B cell (primary cell): ENCODE measurements around the gene SREBF1. TPM values are rescaled to one million over a fixed set of nuclear protein-coding genes. Genes with fewer than 3 reads are reported as not detected.

Source experiments
- ATAC-seq: fragments of 200-7000 bp; cut with Tn5 transposase; one replicate; pipeline ENCODE4 v1.10.0; 2021; ENCODE audit warnings: low read depth, mild to moderate bottlenecking, moderate number of reproducible peaks, moderate library complexity
- CTCF ChIA-PET: fragments of 350-600 bp; sonication (Branson Sonifier 250); formaldehyde crosslinking; loops from one replicate; lab custom pipeline; 2021; ENCODE audit warnings: antibody characterized with exemption, inconsistent platforms; lab: Charles Lee
- POLR2A ChIA-PET: fragments of 350-600 bp; sonication (Branson Sonifier 250); formaldehyde crosslinking; loops from one replicate; lab custom pipeline; 2021; ENCODE audit warnings: antibody characterized with exemption; lab: Charles Lee
- DNase-seq: peaks from one replicate; pipeline ENCODE4 v3.0.0; 2013
- H2AFZ ChIP-seq: 2 replicates; pipeline ENCODE4 v1.6.1; 2012; ENCODE audit warnings: mild to moderate bottlenecking, low read depth, low read length; ENCODE audit not compliant: insufficient read depth, poor library complexity, severe bottlenecking
- H3K27ac ChIP-seq, 2 donors: 1 replicate in 1 of 2; 2 replicates in 1 of 2; pipeline ENCODE4 v1.5.1; 2012 to 2013; ENCODE audit warnings: low read length in 2 of 2, mild to moderate bottlenecking in 2 of 2, moderate library complexity in 1 of 2
- H3K27me3 ChIP-seq, 4 experiments: fragments of 200-600 bp in 1 of 4; sonication (generic) in 1 of 4; replicated peaks in 1 of 4; 1 replicate in 2 of 4; 2 replicates in 2 of 4; pipeline versions ENCODE4 v1.6.1 to v1.7.0; 2013 to 2016; ENCODE audit warnings: low read length in 3 of 4, mild to moderate bottlenecking in 2 of 4, mixed read lengths in 1 of 4, moderate library complexity in 1 of 4; ENCODE audit not compliant: insufficient read depth in 4 of 4, control insufficient read depth in 3 of 4; ENCODE audit errors: control extremely low read depth in 1 of 4
- H3K36me3 ChIP-seq, 2 experiments: replicated peaks in 1 of 2; 1 replicate in 1 of 2; 2 replicates in 1 of 2; pipeline versions ENCODE4 v1.6.1 to v1.7.1; 2013; ENCODE audit warnings: low read length in 1 of 2; ENCODE audit not compliant: insufficient read depth in 2 of 2, control insufficient read depth in 1 of 2; ENCODE audit errors: control extremely low read depth in 1 of 2, extremely low read depth in 1 of 2
- H3K4me1 ChIP-seq, 2 donors: fragments of 200-600 bp in 1 of 2; sonication (generic) in 1 of 2; 1 replicate in 1 of 2; 2 replicates in 1 of 2; pipeline versions ENCODE4 v1.5.1 to v1.6.1; 2013 to 2017; ENCODE audit warnings: low read length in 2 of 2; ENCODE audit not compliant: control insufficient read depth in 2 of 2, insufficient read depth in 2 of 2
- H3K4me2 ChIP-seq: replicated peaks from 2 replicates; pipeline ENCODE3; 2012; ENCODE audit warnings: mild to moderate bottlenecking, low read depth, low read length; ENCODE audit not compliant: poor library complexity, severe bottlenecking
- H3K4me3 ChIP-seq, 5 experiments: fragments of 200-600 bp in 1 of 5; sonication (generic) in 1 of 5; 1 replicate in 3 of 5; 2 replicates in 2 of 5; pipeline versions ENCODE4 v1.5.1 to v1.7.0; 2011 to 2016; ENCODE audit warnings: low read length in 4 of 5, mild to moderate bottlenecking in 4 of 5, low read depth in 2 of 5, control low read depth in 1 of 5, moderate library complexity in 1 of 5; ENCODE audit not compliant: insufficient read depth in 1 of 5; ENCODE audit errors: control extremely low read depth in 1 of 5, extremely low read depth in 1 of 5
- H3K79me2 ChIP-seq: fragments of 200-600 bp; sonication (generic); one replicate; pipeline ENCODE4 v1.6.0; 2016; ENCODE audit warnings: low read length; ENCODE audit not compliant: control insufficient read depth, insufficient read depth
- H3K9ac ChIP-seq: fragments of 200-600 bp; sonication (generic); 2 replicates; pipeline ENCODE4 v1.6.1; 2017; ENCODE audit warnings: mild to moderate bottlenecking, low read length, moderate library complexity
- H3K9me3 ChIP-seq, 3 donors: one replicate each; pipeline versions ENCODE4 v1.6.1 to v1.7.1; 2013; ENCODE audit warnings: low read length in 2 of 3; ENCODE audit not compliant: control insufficient read depth in 2 of 3, insufficient read depth in 1 of 3; ENCODE audit errors: control extremely low read depth in 1 of 3
- H4K20me1 ChIP-seq: 2 replicates; pipeline ENCODE4 v1.6.0; 2012; ENCODE audit warnings: mild to moderate bottlenecking, low read length; ENCODE audit not compliant: insufficient read depth, control insufficient read depth, poor library complexity, severe bottlenecking
- H3K27ac Mint-ChIP-seq: one replicate; pipeline ENCODE4 v1.8.0; 2021; ENCODE audit warnings: mixed read lengths
- H3K27me3 Mint-ChIP-seq: one replicate; pipeline ENCODE4 v1.8.0; 2021; ENCODE audit warnings: mixed read lengths
- H3K4me1 Mint-ChIP-seq: one replicate; pipeline ENCODE4 v1.8.0; 2021; ENCODE audit warnings: mixed read lengths
- H3K4me3 Mint-ChIP-seq: one replicate; pipeline ENCODE4 v1.8.0; 2021; ENCODE audit warnings: mixed read lengths
- H3K9me3 Mint-ChIP-seq: one replicate; pipeline ENCODE4 v1.8.0; 2022; ENCODE audit warnings: mixed read lengths; ENCODE audit not compliant: insufficient read depth
- EZH2 ChIP-seq: IDR thresholded peaks from 2 replicates; pipeline ENCODE4 v1.6.1; 2012; ENCODE audit warnings: borderline replicate concordance, low read depth, mild to moderate bottlenecking, moderate library complexity, low read length; ENCODE audit not compliant: insufficient read depth, poor library complexity, severe bottlenecking
- WGBS: methylation state at CpG from one replicate; pipeline ENCODE4 v1.1.5; 2013; ENCODE audit warnings: missing lambda C conversion rate; ENCODE audit not compliant: insufficient coverage; 5-methylcytosine and 5-hydroxymethylcytosine counted together
- intact Hi-C: fragments of 100-400 bp; cut with micrococcal nuclease; formaldehyde crosslinking; loops from one replicate; pipeline ENCODE4 v1.10.0; 2022
- polyA plus RNA-seq: library from polyadenylated mRNA; depleted of rRNA; stranded (reverse); fragments of >200 nt; gene quantifications from 2 replicates; pipeline ENCODE4 v1.2.3, GENCODE V29; 2012
- total RNA-seq, 2 donors: library from RNA; stranded (reverse); fragments of 120-200 nt in 1 of 2; gene quantifications; 1 replicate in 1 of 2; 2 replicates in 1 of 2; pipeline versions ENCODE4 v1.2.3 to v1.2.4, GENCODE V29; 2013 to 2022
- TF ChIP-seq, protein P1 (sequence below): fragments of 200-600 bp; IDR thresholded peaks from one replicate; pipeline ENCODE4 v1.8.0; 2022; ENCODE audit warnings: antibody characterized with exemption, mild to moderate bottlenecking

The SREBF1 gene
- total and polyA plus RNA-seq, 2 donors (not counting 1 experiment from before 2014, with no cell fraction given): 21.6 to 34.9 TPM

DNA sequence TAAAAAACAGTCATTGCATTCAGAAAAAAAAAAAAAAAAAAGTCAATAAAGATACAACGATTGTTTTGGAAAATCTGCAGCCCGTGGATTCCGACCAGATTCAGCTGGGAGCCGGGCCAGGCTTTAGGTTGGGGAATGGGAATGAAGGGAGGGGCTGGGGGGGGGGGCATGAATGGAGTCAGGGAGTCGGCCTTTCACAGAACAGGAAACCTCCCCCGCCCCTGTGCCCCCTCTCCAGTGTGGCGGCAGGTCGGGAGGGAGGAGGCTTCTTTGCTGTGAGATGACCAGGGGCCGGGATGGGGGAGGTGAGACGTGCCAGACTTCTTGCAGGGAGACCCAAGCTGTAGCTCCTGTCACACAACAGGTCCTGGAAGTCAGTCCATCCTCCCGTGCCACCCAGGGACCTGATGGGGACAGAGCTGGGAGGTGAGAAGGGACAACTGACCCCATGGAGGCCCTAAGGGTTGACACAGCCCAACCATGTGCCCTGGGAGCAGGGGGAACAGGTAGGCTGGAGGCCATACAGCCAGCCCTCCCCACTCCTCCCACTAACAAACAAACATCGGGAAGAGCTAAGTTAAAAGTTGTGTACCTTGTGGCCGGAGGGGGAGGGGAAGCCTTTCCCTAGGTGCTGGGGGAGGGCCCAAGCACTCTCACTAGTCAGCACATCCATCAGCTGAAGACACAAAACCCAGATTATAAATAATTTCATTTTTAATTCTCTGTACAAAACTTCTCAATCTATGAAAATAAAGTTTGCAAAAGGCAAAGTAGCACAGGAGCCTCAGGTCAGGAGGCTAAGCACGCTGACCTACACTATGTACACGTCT, 25.2 kb downstream of the SREBF1 start:
- Histone ChIP-seq H2AFZ (no peak overlapping the region), H3K27ac (no peak overlapping the region), H3K36me3 (peaks cover 0 to 21% of the 10 kb centered on the region in 2 experiments), H3K4me1 (peaks cover 0 to 9% of the 10 kb centered on the region in 2 donors), H3K9me3 (no peaks in the 10 kb centered on the region), H3K27me3 (no peaks in the 10 kb centered on the region), H4K20me1 (peaks cover 14% of the 10 kb centered on the region), H3K79me2 (no peaks in the 10 kb centered on the region), H3K4me2 (no peak overlapping the region), H3K4me3 (no peak overlapping the region), H3K9ac (no peak overlapping the region)
- peaks cover 7% of the 10 kb centered on the region for H3K4me1 Mint-ChIP-seq
- intact Hi-C loops: loop anchor here (1.0 kb wide), 2 partner anchors 25 to 49 kb away; partner anchors contain the start of gene SREBF1
- H3K27me3 Mint-ChIP-seq: no peaks in the 10 kb centered on the region
- ATAC-seq (no peak), DNase-seq (peak; percentile 30)
- TF ChIP-seq, protein P1, sequence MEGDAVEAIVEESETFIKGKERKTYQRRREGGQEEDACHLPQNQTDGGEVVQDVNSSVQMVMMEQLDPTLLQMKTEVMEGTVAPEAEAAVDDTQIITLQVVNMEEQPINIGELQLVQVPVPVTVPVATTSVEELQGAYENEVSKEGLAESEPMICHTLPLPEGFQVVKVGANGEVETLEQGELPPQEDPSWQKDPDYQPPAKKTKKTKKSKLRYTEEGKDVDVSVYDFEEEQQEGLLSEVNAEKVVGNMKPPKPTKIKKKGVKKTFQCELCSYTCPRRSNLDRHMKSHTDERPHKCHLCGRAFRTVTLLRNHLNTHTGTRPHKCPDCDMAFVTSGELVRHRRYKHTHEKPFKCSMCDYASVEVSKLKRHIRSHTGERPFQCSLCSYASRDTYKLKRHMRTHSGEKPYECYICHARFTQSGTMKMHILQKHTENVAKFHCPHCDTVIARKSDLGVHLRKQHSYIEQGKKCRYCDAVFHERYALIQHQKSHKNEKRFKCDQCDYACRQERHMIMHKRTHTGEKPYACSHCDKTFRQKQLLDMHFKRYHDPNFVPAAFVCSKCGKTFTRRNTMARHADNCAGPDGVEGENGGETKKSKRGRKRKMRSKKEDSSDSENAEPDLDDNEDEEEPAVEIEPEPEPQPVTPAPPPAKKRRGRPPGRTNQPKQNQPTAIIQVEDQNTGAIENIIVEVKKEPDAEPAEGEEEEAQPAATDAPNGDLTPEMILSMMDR: no peak
- no peak for TF ChIP-seq EZH2
- no peaks in the 10 kb centered on the region for H3K9me3 Mint-ChIP-seq
- 88% methylated on average over 10 of the region's 15 CpGs for WGBS
- no peak overlapping the region for H3K4me3 Mint-ChIP-seq
- POLR2A ChIA-PET: interaction anchor here (1.1 kb wide), 1 partner anchor 25 kb away, joined by 4 read pairs; the partner anchor contains the start of gene SREBF1
- no peak overlapping the region for H3K27ac Mint-ChIP-seq
- CTCF ChIA-PET: interaction anchor here (0.6 to 6.4 kb wide), 27 partner anchors 10 to 224 kb away, joined by 3 to 109 read pairs (median 8); partner anchors contain the start of genes RAI1 and SREBF1

DNA sequence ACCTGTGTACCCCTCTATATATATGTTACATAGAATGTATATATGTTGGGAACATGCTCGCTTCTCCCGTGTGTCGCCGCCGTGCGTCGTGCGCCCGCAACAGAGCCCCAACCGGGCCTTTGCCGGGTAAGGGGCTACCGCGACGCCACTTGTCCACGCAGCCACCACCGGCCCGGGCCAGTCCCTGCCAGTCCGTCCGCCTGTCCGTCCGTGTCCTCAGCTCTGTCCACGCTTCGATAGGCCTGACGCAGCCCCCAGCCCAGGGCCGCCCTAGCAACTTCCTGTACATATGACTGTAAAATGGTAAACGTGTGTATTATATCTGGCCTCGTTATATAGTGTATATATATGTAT, 25.9 kb downstream of the SREBF1 start:
- peaks cover 14% of the 10 kb centered on the region for H4K20me1 ChIP-seq
- POLR2A ChIA-PET: no interaction called here
- intact Hi-C loops: no loop called here

More for the DNA sequence above, 25.9 kb downstream of the SREBF1 start:
- ATAC-seq (no peak), DNase-seq (no peak)
- H3K4me1 Mint-ChIP-seq: peaks cover 7% of the 10 kb centered on the region
- Histone ChIP-seq H3K4me1 (peaks cover 0 to 9% of the 10 kb centered on the region in 2 donors), H3K27me3 (no peaks in the 10 kb centered on the region), H3K4me2 (no peak overlapping the region), H3K4me3 (no peak overlapping the region), H3K27ac (no peak overlapping the region), H3K36me3 (peaks cover 0 to 18% of the 10 kb centered on the region in 2 experiments), H3K9ac (no peak overlapping the region), H3K79me2 (no peaks in the 10 kb centered on the region), H3K9me3 (no peaks in the 10 kb centered on the region), H2AFZ (no peak overlapping the region)
- no peaks in the 10 kb centered on the region for H3K9me3 Mint-ChIP-seq
- TF ChIP-seq, protein P1: no peak
- no peak for TF ChIP-seq EZH2
- H3K27ac Mint-ChIP-seq: no peak overlapping the region
- WGBS: over 99% methylated on average over 18 of the region's 27 CpGs
- H3K27me3 Mint-ChIP-seq: no peaks in the 10 kb centered on the region
- CTCF ChIA-PET: interaction anchor here (0.6 to 6.4 kb wide), 16 partner anchors 10 to 222 kb away, joined by 3 to 109 read pairs (median 13); partner anchors contain the start of gene RAI1
- no peak overlapping the region for H3K4me3 Mint-ChIP-seq
